ENCODE results near the gene RAB37.

The RAB37 gene

GRCh38 chr17:74760404-74761105 is 23.5 kb downstream of the RAB37 start:
- H3K27ac Mint-ChIP-seq = peak overlapping the region; percentile 51
- peaks cover 63% of the 10 kb centered on the region for H3K4me1 Mint-ChIP-seq
- no peaks in the 10 kb centered on the region for H3K27me3 Mint-ChIP-seq
- no peaks in the 10 kb centered on the region for H3K9me3 Mint-ChIP-seq
- H3K36me3 Mint-ChIP-seq = no peaks in the 10 kb centered on the region
- H3K4me3 Mint-ChIP-seq = peak overlapping the region; percentile 30

DNA sequence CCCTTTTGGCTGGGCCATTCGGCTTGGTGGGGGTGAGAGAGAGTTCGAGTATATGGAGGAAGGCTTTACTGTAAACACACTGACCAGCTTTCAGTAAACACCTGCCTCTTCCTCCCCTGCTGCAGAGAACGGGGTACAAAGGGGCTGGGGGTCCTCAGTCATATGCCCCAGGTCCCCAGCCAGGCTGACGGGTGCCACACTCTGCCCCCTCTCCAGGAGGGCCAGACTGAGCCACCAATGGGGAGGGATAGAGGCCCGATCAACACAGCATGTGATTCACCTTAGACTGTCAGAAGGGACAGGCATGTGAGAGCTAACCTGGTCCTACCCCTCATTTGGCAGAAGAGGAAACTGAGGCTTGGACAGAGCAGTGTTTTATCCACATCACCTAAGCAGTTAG is 24.4 kb downstream of the RAB37 start:
- H3K36me3 Mint-ChIP-seq = no peaks in the 10 kb centered on the region
- peak overlapping the region; percentile 80 for H3K27ac Mint-ChIP-seq
- H3K4me1 Mint-ChIP-seq = peaks cover 59% of the 10 kb centered on the region
- no peak overlapping the region for H3K4me3 Mint-ChIP-seq
- H3K9me3 Mint-ChIP-seq = no peaks in the 10 kb centered on the region
- no peaks in the 10 kb centered on the region for H3K27me3 Mint-ChIP-seq

- H3K4me1 Mint-ChIP-seq = peaks cover 58% of the 10 kb centered on the region
- no peaks in the 10 kb centered on the region for H3K9me3 Mint-ChIP-seq
- no peaks in the 10 kb centered on the region for H3K27me3 Mint-ChIP-seq
- no peak overlapping the region for H3K4me3 Mint-ChIP-seq
- no peaks in the 10 kb centered on the region for H3K36me3 Mint-ChIP-seq
- no peak overlapping the region for H3K27ac Mint-ChIP-seq
These were observed 24.9 kb downstream of the RAB37 start for GRCh38 chr17:74761931-74762330.

GRCh38 chr17:74763565-74764387 is 26.7 kb downstream of the RAB37 start:
- Mint-ChIP-seq H3K27me3 (no peaks in the 10 kb centered on the region), H3K36me3 (no peaks in the 10 kb centered on the region), H3K4me1 (peaks cover 45% of the 10 kb centered on the region), H3K27ac (peak overlapping the region; percentile 30), H3K9me3 (no peaks in the 10 kb centered on the region), H3K4me3 (no peak overlapping the region)

- no peaks in the 10 kb centered on the region for H3K27me3 Mint-ChIP-seq
- no peak overlapping the region for H3K4me3 Mint-ChIP-seq
- H3K27ac Mint-ChIP-seq = peak overlapping the region; percentile 46
- no peaks in the 10 kb centered on the region for H3K36me3 Mint-ChIP-seq
- H3K9me3 Mint-ChIP-seq = no peaks in the 10 kb centered on the region
- peaks cover 36% of the 10 kb centered on the region for H3K4me1 Mint-ChIP-seq
These were observed 27.8 kb downstream of the RAB37 start for GRCh38 chr17:74764751-74765286.

DNA sequence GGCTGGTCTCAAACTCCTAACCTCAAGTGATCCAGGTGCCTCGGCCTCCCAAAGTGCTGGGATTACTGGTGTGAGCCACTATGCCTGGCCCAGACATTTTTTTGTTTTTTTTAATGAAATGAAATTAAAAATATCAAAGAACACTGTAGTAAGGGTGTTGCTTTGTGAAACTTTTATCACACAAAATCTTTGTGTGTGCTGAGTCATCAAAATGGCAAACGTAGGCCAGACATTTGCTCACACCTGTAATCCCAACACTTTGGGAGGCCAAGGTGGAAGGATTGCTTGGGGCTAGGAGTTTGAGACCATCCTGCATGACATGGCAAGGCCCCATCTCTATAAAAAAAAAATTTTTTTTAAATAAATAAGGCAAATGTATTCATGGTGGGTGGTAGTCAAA is 29.4 kb downstream of the RAB37 start:
- Mint-ChIP-seq H3K36me3 (peaks cover 3% of the 10 kb centered on the region), H3K27me3 (no peaks in the 10 kb centered on the region), H3K4me3 (no peak overlapping the region), H3K9me3 (no peaks in the 10 kb centered on the region), H3K4me1 (peaks cover 30% of the 10 kb centered on the region), H3K27ac (no peak overlapping the region)

DNA sequence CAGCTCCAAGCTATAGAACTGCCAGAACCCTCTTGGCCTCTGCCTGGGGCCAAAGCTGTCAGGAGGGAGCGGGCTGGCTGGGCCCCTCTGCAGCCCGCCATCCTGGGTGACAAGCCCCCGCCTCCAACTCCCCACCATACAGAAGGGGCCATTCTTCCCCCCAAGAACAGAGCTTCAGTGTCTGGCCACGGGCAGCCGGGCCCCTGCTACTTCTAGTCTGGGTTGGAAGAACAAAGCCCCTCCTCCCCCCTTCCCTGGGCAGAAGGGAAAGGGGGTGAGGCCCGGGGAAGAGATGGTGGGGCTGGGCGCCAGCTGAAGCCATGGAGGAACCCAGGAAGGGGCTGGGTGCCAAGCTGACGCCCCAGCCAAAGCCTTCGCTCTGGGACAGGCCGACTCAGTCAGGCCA is 30.1 kb downstream of the RAB37 start:
- Mint-ChIP-seq H3K36me3 (peaks cover 3% of the 10 kb centered on the region), H3K27ac (no peak overlapping the region)

DNA sequence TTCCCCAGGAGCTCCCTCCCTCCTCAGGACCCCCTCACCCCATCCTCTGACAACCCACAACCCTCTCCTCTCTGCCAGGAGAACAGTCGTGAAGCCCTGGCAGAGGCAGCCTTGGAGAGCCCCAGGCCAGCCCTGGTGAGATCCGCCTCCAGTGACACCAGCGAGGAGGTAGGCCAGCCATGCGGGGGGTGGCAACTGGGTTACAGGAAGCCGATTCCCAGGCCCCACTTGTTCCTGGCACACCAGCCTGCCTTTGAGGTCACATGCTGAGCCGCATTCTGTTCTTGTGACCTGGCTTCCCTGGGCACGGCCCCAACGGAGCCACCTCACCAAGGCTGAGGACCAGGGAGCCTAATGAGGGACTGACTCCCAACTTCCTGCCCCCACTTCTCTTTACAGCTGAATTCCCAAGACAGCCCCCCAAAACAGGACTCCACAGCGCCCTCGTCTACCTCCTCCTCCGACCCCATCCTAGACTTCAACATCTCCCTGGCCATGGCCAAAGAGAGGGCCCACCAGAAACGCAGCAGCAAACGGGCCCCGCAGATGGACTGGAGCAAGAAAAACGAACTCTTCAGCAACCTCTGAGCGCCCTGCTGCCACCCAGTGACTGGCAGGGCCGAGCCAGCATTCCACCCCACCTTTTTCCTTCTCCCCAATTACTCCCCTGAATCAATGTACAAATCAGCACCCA is 31.2 kb downstream of the RAB37 start:
- H3K4me3 Mint-ChIP-seq = no peak overlapping the region
- H3K9me3 Mint-ChIP-seq = no peaks in the 10 kb centered on the region
- H3K36me3 Mint-ChIP-seq = peaks cover 3% of the 10 kb centered on the region
- no peaks in the 10 kb centered on the region for H3K27me3 Mint-ChIP-seq
- peaks cover 27% of the 10 kb centered on the region for H3K4me1 Mint-ChIP-seq
- peak overlapping the region; percentile 84 for H3K27ac Mint-ChIP-seq

More for the DNA sequence above, 30.1 kb downstream of the RAB37 start:
- H3K9me3 Mint-ChIP-seq = no peaks in the 10 kb centered on the region
- H3K4me1 Mint-ChIP-seq = peaks cover 27% of the 10 kb centered on the region
- no peaks in the 10 kb centered on the region for H3K27me3 Mint-ChIP-seq
- H3K4me3 Mint-ChIP-seq = no peak overlapping the region

GRCh38 chr17:74768763-74769114 is 31.7 kb downstream of the RAB37 start:
- Mint-ChIP-seq H3K4me3 (peak overlapping the region; percentile 19), H3K36me3 (peaks cover 3% of the 10 kb centered on the region), H3K9me3 (no peaks in the 10 kb centered on the region)

DNA sequence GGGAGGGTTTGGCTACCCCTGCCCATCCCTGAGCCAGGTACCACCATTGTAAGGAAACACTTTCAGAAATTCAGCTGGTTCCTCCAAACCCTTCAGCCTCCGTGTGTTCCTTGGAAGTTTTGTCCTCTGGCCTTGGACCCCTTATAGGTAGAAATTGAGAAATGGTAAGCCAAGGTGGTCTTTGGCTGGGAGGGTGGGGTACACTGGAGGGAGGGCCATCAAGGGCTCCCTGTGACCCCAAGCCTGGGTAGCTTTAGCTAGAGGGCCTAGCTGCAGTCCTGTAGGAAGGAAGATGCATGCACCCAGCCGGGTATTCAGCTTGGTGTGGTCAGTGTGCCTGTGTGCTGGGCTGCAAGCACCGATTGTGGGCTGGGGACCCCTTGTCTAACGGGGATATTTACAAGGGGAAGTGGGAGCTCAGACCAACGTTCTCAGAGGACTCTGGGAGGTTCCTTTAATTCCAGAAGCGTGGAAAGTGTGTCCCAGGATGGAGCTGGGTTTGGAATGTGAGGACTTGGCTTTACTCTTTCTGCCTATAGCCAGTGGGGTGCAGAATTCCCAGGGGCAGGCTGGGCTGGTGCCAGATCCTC is 32.3 kb downstream of the RAB37 start:
- H3K27me3 Mint-ChIP-seq = no peaks in the 10 kb centered on the region
- H3K36me3 Mint-ChIP-seq = peaks cover 5% of the 10 kb centered on the region
- peaks cover 35% of the 10 kb centered on the region for H3K4me1 Mint-ChIP-seq
- H3K9me3 Mint-ChIP-seq = no peaks in the 10 kb centered on the region
- peak overlapping the region; percentile 23 for H3K4me3 Mint-ChIP-seq
- no peak overlapping the region for H3K27ac Mint-ChIP-seq

More at GRCh38 chr17:74768763-74769114, 31.7 kb downstream of the RAB37 start:
- H3K27me3 Mint-ChIP-seq = no peaks in the 10 kb centered on the region
- peak overlapping the region; percentile 84 for H3K27ac Mint-ChIP-seq
- H3K4me1 Mint-ChIP-seq = peaks cover 29% of the 10 kb centered on the region

DNA sequence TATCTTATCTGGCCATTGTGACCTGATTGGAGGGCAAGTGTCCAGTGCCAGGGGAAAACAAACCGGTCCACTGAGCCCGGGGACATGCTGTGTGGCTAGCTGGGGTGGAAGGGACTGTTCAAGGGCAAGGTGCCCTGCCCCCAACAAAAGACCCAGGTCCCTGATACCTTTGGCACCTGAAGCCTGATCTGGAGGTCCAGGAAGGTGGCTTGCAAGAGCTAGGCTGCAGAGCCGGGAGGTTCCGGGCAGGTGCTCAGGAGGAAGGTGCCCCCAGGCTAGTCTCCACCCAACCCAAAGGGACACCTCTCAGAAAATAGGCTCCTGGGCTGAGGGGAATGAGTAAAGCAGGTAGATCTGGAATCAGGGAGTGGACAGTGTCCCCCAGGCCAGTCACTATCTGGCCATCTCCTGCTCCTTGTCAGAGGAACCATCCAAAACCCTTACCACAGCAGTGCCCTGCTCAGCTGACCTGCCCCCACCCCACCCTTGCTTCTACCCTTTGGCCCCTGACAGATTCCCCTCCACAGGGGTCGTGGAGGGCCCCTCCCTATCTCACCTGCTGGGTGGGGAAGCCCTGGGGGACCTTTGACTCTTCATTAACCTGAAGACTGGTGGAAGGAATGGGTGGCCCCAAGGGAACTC is 32.9 kb downstream of the RAB37 start:
- Mint-ChIP-seq H3K4me1 (peaks cover 35% of the 10 kb centered on the region), H3K27me3 (no peaks in the 10 kb centered on the region), H3K9me3 (no peaks in the 10 kb centered on the region), H3K27ac (peak overlapping the region; percentile 59), H3K4me3 (no peak overlapping the region), H3K36me3 (peaks cover 5% of the 10 kb centered on the region)

GRCh38 chr17:74770498-74771318 is 33.7 kb downstream of the RAB37 start:
- H3K36me3 Mint-ChIP-seq = peaks cover 6% of the 10 kb centered on the region
- no peak overlapping the region for H3K27ac Mint-ChIP-seq
- no peaks in the 10 kb centered on the region for H3K27me3 Mint-ChIP-seq
- H3K4me3 Mint-ChIP-seq = no peak overlapping the region
- H3K9me3 Mint-ChIP-seq = no peaks in the 10 kb centered on the region
- peaks cover 40% of the 10 kb centered on the region for H3K4me1 Mint-ChIP-seq

DNA sequence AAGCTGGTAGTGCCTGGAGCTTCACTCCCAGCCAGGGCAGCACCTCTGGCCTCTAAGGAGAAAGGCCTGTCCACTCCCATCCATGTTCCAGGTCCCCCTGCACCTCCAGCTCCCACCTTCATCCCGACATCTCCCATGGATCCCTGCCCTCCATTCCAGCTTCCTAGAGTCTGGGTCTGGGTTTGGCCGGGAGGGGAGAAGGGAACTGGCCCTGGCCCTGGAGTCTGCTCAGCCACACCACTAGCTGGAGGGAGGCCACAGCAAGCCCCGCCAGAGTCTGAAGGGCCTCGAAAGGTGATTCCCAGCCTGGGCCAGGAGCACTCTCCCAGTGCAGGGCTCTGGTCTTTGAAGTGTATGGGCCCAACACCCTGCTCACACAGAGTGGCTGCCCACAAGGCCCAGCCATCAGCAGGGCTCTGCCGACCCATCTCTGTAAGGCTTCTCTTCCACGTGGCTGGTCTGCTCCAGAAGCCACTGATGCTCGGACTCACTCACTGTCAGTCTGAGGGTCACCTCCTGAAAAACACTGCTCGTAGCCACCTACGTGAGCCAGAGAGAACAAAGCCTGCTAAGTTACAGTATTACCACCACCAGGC is 34.4 kb downstream of the RAB37 start:
- Mint-ChIP-seq H3K27ac (no peak overlapping the region), H3K27me3 (no peaks in the 10 kb centered on the region), H3K4me1 (peaks cover 45% of the 10 kb centered on the region), H3K36me3 (peaks cover 11% of the 10 kb centered on the region), H3K9me3 (no peaks in the 10 kb centered on the region), H3K4me3 (no peak overlapping the region)

DNA sequence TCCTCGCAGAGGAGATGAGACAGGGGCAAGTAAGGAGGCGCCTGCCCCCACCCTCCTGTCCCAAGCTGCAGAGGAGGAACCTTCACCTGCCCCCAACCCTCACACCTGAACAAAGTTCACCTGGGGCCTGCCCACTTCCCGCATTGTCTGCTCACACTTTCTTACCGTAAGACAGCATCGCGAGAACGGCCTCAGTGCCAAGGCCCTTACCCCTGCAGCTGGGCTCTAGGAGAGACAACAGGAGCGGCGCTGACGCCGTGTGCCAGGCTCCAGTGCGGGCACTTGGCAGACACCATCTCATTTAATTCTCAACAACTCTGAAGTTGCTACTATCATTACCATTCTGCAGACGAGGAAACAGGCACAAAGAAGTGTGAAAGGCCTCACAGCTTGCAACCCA is 35.0 kb downstream of the RAB37 start:
- Mint-ChIP-seq H3K27me3 (no peaks in the 10 kb centered on the region), H3K4me3 (no peak overlapping the region), H3K9me3 (no peaks in the 10 kb centered on the region), H3K36me3 (peaks cover 11% of the 10 kb centered on the region), H3K4me1 (peaks cover 46% of the 10 kb centered on the region), H3K27ac (peak overlapping the region; percentile 8)
